H1 (cell line): ENCODE data around the gene FADS3. TPM values are rescaled to one million over a fixed set of nuclear protein-coding genes. Genes with fewer than 3 reads are reported as not detected.

Source experiments
- CTCF ChIA-PET: fragments of 300-600 bp; sonication (Branson Sonifier 250); formaldehyde crosslinking; loops from one replicate; lab custom pipeline; 2021; ENCODE audit not compliant: partially characterized antibody; lab: Charles Lee
- POLR2A ChIA-PET: fragments of 300-600 bp; sonication (Branson Sonifier 250); formaldehyde crosslinking; loops from one replicate; lab custom pipeline; 2021; ENCODE audit warnings: inconsistent platforms; ENCODE audit not compliant: partially characterized antibody; lab: Charles Lee
- DNase-seq, 2 experiments: peaks; one replicate each; pipeline versions ENCODE4 v3.0.0 to v3.0.0-alpha.2; 2010 to 2022; ENCODE audit warnings: low spot score in 2 of 2, low read depth in 1 of 2, mixed read lengths in 1 of 2
- FAIRE-seq: peaks from 2 replicates; lab custom pipeline; 2011; peaks lifted over from hg19 to GRCh38; lab: Jason Lieb, UNC
- H2AFZ ChIP-seq: 2 replicates; pipeline ENCODE4 v1.8.1; 2012; ENCODE audit warnings: low read length, inconsistent platforms
- H2AK5ac ChIP-seq: 2 replicates; pipeline ENCODE4 v1.6.1; 2013; ENCODE audit warnings: low read depth, low read length
- H2BK120ac ChIP-seq: replicated peaks from 2 replicates; pipeline ENCODE3; 2013; ENCODE audit warnings: low read depth, low read length, inconsistent platforms
- H2BK12ac ChIP-seq: 2 replicates; pipeline ENCODE4 v1.6.1; 2013; ENCODE audit warnings: low read depth, low read length
- H2BK15ac ChIP-seq: 2 replicates; pipeline ENCODE4 v1.6.1; 2013; ENCODE audit warnings: low read length
- H2BK20ac ChIP-seq: 2 replicates; pipeline ENCODE4 v1.6.1; 2013; ENCODE audit warnings: low read length
- H2BK5ac ChIP-seq: 2 replicates; pipeline ENCODE4 v1.6.1; 2013; ENCODE audit warnings: low read depth, low read length
- H3K14ac ChIP-seq: 2 replicates; pipeline ENCODE4 v1.6.1; 2013; ENCODE audit warnings: inconsistent platforms; ENCODE audit not compliant: insufficient read length
- H3K18ac ChIP-seq: 2 replicates; pipeline ENCODE4 v1.6.1; 2013; ENCODE audit warnings: low read length; ENCODE audit errors: extremely low read depth
- H3K23ac ChIP-seq: 2 replicates; pipeline ENCODE4 v1.6.1; 2013; ENCODE audit warnings: inconsistent platforms; ENCODE audit not compliant: insufficient read length
- H3K23me2 ChIP-seq: 2 replicates; pipeline ENCODE4 v1.6.1; 2013; ENCODE audit warnings: low read depth, low read length
- H3K27ac ChIP-seq: 2 replicates; pipeline ENCODE4 v1.6.1; 2011; ENCODE audit warnings: low read depth, low read length, inconsistent platforms
- H3K27me3 ChIP-seq, 4 experiments: replicated peaks in 1 of 4; 1 replicate in 1 of 4; 2 replicates in 3 of 4; pipeline versions ENCODE4 v1.6.1 to v1.8.1; 2011 to 2013; ENCODE audit warnings: low read length in 3 of 4, mild to moderate bottlenecking in 3 of 4, inconsistent platforms in 2 of 4, mixed read lengths in 2 of 4, moderate library complexity in 1 of 4; ENCODE audit not compliant: control insufficient read depth in 3 of 4, insufficient read depth in 3 of 4; ENCODE audit errors: extremely low read depth in 1 of 4
- H3K36me3 ChIP-seq, 4 experiments: 2 replicates each; pipeline versions ENCODE4 v1.6.1 to v1.8.1; 2011 to 2013; ENCODE audit warnings: mild to moderate bottlenecking in 4 of 4, low read length in 3 of 4, moderate library complexity in 2 of 4, control low read depth in 1 of 4, inconsistent platforms in 1 of 4; ENCODE audit not compliant: insufficient read depth in 4 of 4, control insufficient read depth in 2 of 4
- H3K4ac ChIP-seq: replicated peaks from 2 replicates; pipeline ENCODE3; 2013; ENCODE audit warnings: low read length, low read depth, mixed read lengths, inconsistent platforms; ENCODE audit not compliant: insufficient read length
- H3K4me1 ChIP-seq, 4 experiments: replicated peaks in 1 of 4; 1 replicate in 1 of 4; 2 replicates in 3 of 4; pipeline versions ENCODE4 v1.6.1 to v1.8.1; 2011 to 2013; ENCODE audit warnings: low read length in 3 of 4, inconsistent platforms in 2 of 4, mixed read lengths in 1 of 4; ENCODE audit not compliant: insufficient read depth in 4 of 4, control insufficient read depth in 3 of 4
- H3K4me2 ChIP-seq, 2 experiments: 2 replicates each; pipeline versions ENCODE4 v1.6.1 to v1.8.1; 2011 to 2013; ENCODE audit warnings: low read depth in 2 of 2, low read length in 2 of 2, control low read depth in 1 of 2, inconsistent platforms in 1 of 2, mild to moderate bottlenecking in 1 of 2; ENCODE audit not compliant: insufficient read depth in 1 of 2
- H3K4me3 ChIP-seq, 4 experiments: fragments of 200-600, 300-600 bp in 1 of 4; sonication (generic), shearing (Covaris generic), sonication (Bioruptor Twin) in 1 of 4; 2 replicates each; pipeline versions ENCODE4 v1.5.1 to v1.8.1; 2011 to 2016; ENCODE audit warnings: low read length in 4 of 4, low read depth in 3 of 4, control low read depth in 2 of 4, inconsistent platforms in 2 of 4, mild to moderate bottlenecking in 2 of 4, mixed read lengths in 1 of 4, moderate library complexity in 1 of 4; ENCODE audit not compliant: insufficient read depth in 2 of 4; ENCODE audit errors: extremely low read depth in 1 of 4
- H3K56ac ChIP-seq: replicated peaks from 2 replicates; pipeline ENCODE3; 2013; ENCODE audit warnings: low read depth, mild to moderate bottlenecking, mixed read lengths, low read length, inconsistent platforms; ENCODE audit not compliant: insufficient read length
- H3K79me1 ChIP-seq: 2 replicates; pipeline ENCODE4 v1.6.1; 2013; ENCODE audit warnings: low read depth, low read length, control low read depth
- H3K79me2 ChIP-seq, 2 experiments: 2 replicates each; pipeline versions ENCODE4 v1.6.1 to v1.8.1; 2012 to 2013; ENCODE audit warnings: low read length in 2 of 2, mild to moderate bottlenecking in 2 of 2, inconsistent platforms in 1 of 2; ENCODE audit not compliant: insufficient read depth in 2 of 2, control insufficient read depth in 1 of 2
- H3K9ac ChIP-seq, 4 experiments: replicated peaks in 1 of 4; 1 replicate in 1 of 4; 2 replicates in 3 of 4; pipeline versions ENCODE4 v1.6.1 to v1.8.1; 2011 to 2013; ENCODE audit warnings: low read depth in 3 of 4, low read length in 3 of 4, control low read depth in 2 of 4, mild to moderate bottlenecking in 2 of 4, moderate library complexity in 2 of 4, inconsistent platforms in 1 of 4; ENCODE audit errors: extremely low read depth in 1 of 4
- H3K9me3 ChIP-seq, 2 experiments: 2 replicates each; pipeline versions ENCODE4 v1.6.1 to v1.8.1; 2012 to 2013; ENCODE audit warnings: mild to moderate bottlenecking in 2 of 2, moderate library complexity in 2 of 2, control low read depth in 1 of 2, inconsistent platforms in 1 of 2, low read depth in 1 of 2, low read length in 1 of 2, mixed read lengths in 1 of 2; ENCODE audit not compliant: insufficient read depth in 2 of 2
- H4K20me1 ChIP-seq, 2 experiments: replicated peaks in 1 of 2; 2 replicates each; pipeline versions ENCODE3 to v1.8.1; 2011 to 2013; ENCODE audit warnings: inconsistent platforms in 2 of 2, low read length in 2 of 2, mild to moderate bottlenecking in 1 of 2; ENCODE audit not compliant: insufficient read depth in 2 of 2, control insufficient read depth in 1 of 2
- H4K5ac ChIP-seq: 2 replicates; pipeline ENCODE4 v1.6.1; 2013; ENCODE audit warnings: low read length, low read depth, mixed read lengths, inconsistent platforms; ENCODE audit not compliant: insufficient read length
- H4K8ac ChIP-seq: 2 replicates; pipeline ENCODE4 v1.8.0; 2013; ENCODE audit warnings: mild to moderate bottlenecking, moderate library complexity, low read length, inconsistent platforms; ENCODE audit not compliant: insufficient read depth; ENCODE audit errors: extremely low read depth
- H4K91ac ChIP-seq: replicated peaks from 2 replicates; pipeline ENCODE3; 2013; ENCODE audit warnings: low read length, mixed read lengths, inconsistent platforms; ENCODE audit not compliant: insufficient read length
- ASH2L ChIP-seq: fragments of 200-600, 300-600 bp; sonication (generic); IDR thresholded peaks from one replicate; pipeline ENCODE4 v1.7.1; 2017; ENCODE audit warnings: low read length
- CTBP2 ChIP-seq: IDR thresholded peaks from 2 replicates; pipeline ENCODE4 v1.7.0; 2011; ENCODE audit warnings: borderline replicate concordance, mild to moderate bottlenecking, moderate library complexity, mixed read lengths, low read length; ENCODE audit not compliant: insufficient read depth, insufficient read length
- EGR1 ChIP-seq: IDR thresholded peaks from 2 replicates; pipeline ENCODE4 v1.6.1; 2011; ENCODE audit warnings: low read depth, low read length, borderline replicate concordance
- EZH2 ChIP-seq: fragments of 200-600 bp; sonication (generic); IDR thresholded peaks from 2 replicates; pipeline ENCODE4 v1.7.1; 2012; ENCODE audit warnings: low read depth, mild to moderate bottlenecking, moderate library complexity, low read length, inconsistent platforms; ENCODE audit not compliant: severe bottlenecking
- KDM1A ChIP-seq: fragments of 200-600, 300-600 bp; sonication (generic); IDR thresholded peaks from 2 replicates; pipeline ENCODE4 v1.7.1; 2016; ENCODE audit warnings: mild to moderate bottlenecking, low read length, borderline replicate concordance
- MAFK ChIP-seq: IDR thresholded peaks from 2 replicates; pipeline ENCODE4 v1.6.1; 2012; ENCODE audit warnings: low read depth, mild to moderate bottlenecking, improper control_type of control experiment, low read length
- SIN3A ChIP-seq, 2 experiments: IDR thresholded peaks in 1 of 2; conservative IDR thresholded peaks in 1 of 2; 2 replicates each; pipeline ENCODE4 v1.6.1; 2011 to 2012; ENCODE audit warnings: low read length in 2 of 2, improper control_type of control experiment in 1 of 2, low read depth in 1 of 2, mild to moderate bottlenecking in 1 of 2
- WGBS, 2 experiments: shearing (Covaris generic) in 1 of 2; methylation state at CpG; one replicate each; pipeline versions ENCODE4 v1.1.6 to v1.1.7; 2013 to 2015; ENCODE audit warnings: low lambda C conversion rate in 2 of 2, mixed read lengths in 2 of 2, inconsistent platforms in 1 of 2, low coverage in 1 of 2, missing lambda C conversion rate in 1 of 2; ENCODE audit not compliant: insufficient replicate concordance in 2 of 2, insufficient coverage in 1 of 2, insufficient read length in 1 of 2; ENCODE audit errors: extremely low coverage in 1 of 2, missing lambda C conversion rate in 1 of 2; 5-methylcytosine and 5-hydroxymethylcytosine counted together
- polyA plus RNA-seq, 7 experiments: library from polyadenylated mRNA; depleted of rRNA in 3 of 7; stranded (reverse) in 5 of 7; unstranded in 2 of 7; fragments of >200 nt in 5 of 7; fragments of 200-250 nt in 2 of 7; gene quantifications; 1 replicate in 5 of 7; 2 replicates in 1 of 7; 4 replicates in 1 of 7; pipeline versions ENCODE4 v1.2.1 to v1.2.3, GENCODE V29; 2011 to 2013; ENCODE audit warnings: missing spikeins in 2 of 7, mixed read lengths in 2 of 7
- total RNA-seq: library from RNA; stranded (reverse); fragmentation: NEBNext Ultra II Directional; extraction: Animal tissue kit (Norgen Biotek cat#: 25700); gene quantifications from 2 replicates; pipeline ENCODE4 v1.2.1, GENCODE V29; 2021

FADS3 gene
- total and polyA plus RNA-seq, 2 of the 8 experiments (the other 6 are each of a cell fraction or from before 2014, with no cell fraction given), result 43.8 to 76.3 TPM

DNA sequence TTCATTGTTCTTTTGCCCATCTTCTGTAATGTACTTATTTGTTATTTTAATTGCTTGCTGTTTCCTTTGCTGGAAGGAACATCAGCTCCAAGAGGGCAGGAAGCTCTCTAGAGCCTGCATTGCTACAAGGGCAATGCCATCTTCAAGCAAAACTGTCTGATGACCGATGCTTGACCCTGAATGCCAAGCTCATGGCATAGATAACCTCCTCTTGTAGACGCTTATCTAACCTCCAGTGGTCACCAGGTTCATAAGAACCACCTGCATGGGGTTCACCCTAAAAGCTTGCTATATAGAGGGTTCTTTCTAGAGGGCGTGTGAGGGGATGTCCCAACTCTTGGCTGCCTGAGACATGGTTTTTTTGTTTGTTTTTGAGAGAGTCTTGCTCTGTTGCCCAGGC, 16.5 kb downstream of the FADS3 start:
- H2BK15ac ChIP-seq, result no peak overlapping the region
- no peaks in the 10 kb centered on the region for H3K79me1 ChIP-seq
- H3K79me2 ChIP-seq, result no peaks in the 10 kb centered on the region
- DNase-seq (no peak), FAIRE-seq (no peak)
- H3K4me2 ChIP-seq, result no peak overlapping the region
- no peak overlapping the region for H3K27ac ChIP-seq
- no peak overlapping the region for H2BK12ac ChIP-seq
- ChIA-PET POLR2A (interaction anchor here (0.7 to 3.1 kb wide), 4 partner anchors 10 to 99 kb away, joined by 3 to 15 read pairs (median 4); no protein-coding TSS in a partner anchor), CTCF (interaction anchor here (0.6 to 10.9 kb wide), 12 partner anchors 8 to 297 kb away, joined by 3 to 172 read pairs (median 5); no protein-coding TSS in a partner anchor)
- no peak overlapping the region for H4K5ac ChIP-seq
- H2BK120ac ChIP-seq, result no peak overlapping the region
- H3K36me3 ChIP-seq, result peaks cover 0 to 4% (median 0%) of the 10 kb centered on the region in 4 experiments; a peak in 1 of 8 replicates
- no peak overlapping the region for H3K9ac ChIP-seq
- no peak overlapping the region for H4K91ac ChIP-seq
- no peak overlapping the region for H2BK5ac ChIP-seq
- no peak overlapping the region for H4K8ac ChIP-seq
- no peak overlapping the region for H3K4me3 ChIP-seq
- no peak overlapping the region for H3K4ac ChIP-seq
- no peak overlapping the region for H2AK5ac ChIP-seq
- peaks cover 0 to 5% of the 10 kb centered on the region in 2 experiments for H4K20me1 ChIP-seq
- peaks cover 4 to 13% (median 5%) of the 10 kb centered on the region in 4 experiments; a peak in 6 of 7 replicates for H3K4me1 ChIP-seq
- H3K9me3 ChIP-seq, result no peaks in the 10 kb centered on the region
- H3K14ac ChIP-seq, result no peak overlapping the region
- no peak overlapping the region for H2AFZ ChIP-seq
- H3K56ac ChIP-seq, result no peak overlapping the region
- peaks cover 0 to 11% (median 8%) of the 10 kb centered on the region in 4 experiments; a peak in 5 of 7 replicates for H3K27me3 ChIP-seq
- WGBS, 2 experiments, result 82% methylated on average over 3 of the region's 3 CpGs; no CpG with 5 or more reads in 1 of the 2 experiments
- no peak overlapping the region for H3K23ac ChIP-seq
- no peak overlapping the region for H2BK20ac ChIP-seq
- H3K23me2 ChIP-seq, result no peaks in the 10 kb centered on the region
- no peak overlapping the region for H3K18ac ChIP-seq
- no peak for TF ChIP-seq EGR1
- TF ChIP-seq KDM1A, result no peak
- TF ChIP-seq CTBP2, result no peak
- TF ChIP-seq MAFK, result no peak
- TF ChIP-seq SIN3A (conservative IDR thresholded peaks at IDR 0.05 in 1 of 2, IDR thresholded peaks at IDR 0.05 in 1 of 2; ENCODE audit: low read depth in 1 of 2, low read length in 2 of 2), result no peak
- TF ChIP-seq EZH2, result no peak
- no peak for TF ChIP-seq ASH2L
